ENCODE measurements around the gene HYPK. TPM values are rescaled to one million over a fixed set of nuclear protein-coding genes. Genes with fewer than 3 reads are reported as not detected.
"Not testable (repeated sequence)": the region's sequence is repeated elsewhere in the genome, so short reads cannot be mapped to it uniquely, and the experiment has no call there.

HYPK gene
- polyA plus RNA-seq, 1 donor, result 21.6 TPM

- not testable (repeated sequence) for DNase-seq
Observed at GRCh38 chr15:43831519-43832052, 31.2 kb downstream of the HYPK start.

GRCh38 chr15:43832485-43832884 lies 32.1 kb downstream of the HYPK start:
- DNase-seq, result not testable (repeated sequence)

DNA sequence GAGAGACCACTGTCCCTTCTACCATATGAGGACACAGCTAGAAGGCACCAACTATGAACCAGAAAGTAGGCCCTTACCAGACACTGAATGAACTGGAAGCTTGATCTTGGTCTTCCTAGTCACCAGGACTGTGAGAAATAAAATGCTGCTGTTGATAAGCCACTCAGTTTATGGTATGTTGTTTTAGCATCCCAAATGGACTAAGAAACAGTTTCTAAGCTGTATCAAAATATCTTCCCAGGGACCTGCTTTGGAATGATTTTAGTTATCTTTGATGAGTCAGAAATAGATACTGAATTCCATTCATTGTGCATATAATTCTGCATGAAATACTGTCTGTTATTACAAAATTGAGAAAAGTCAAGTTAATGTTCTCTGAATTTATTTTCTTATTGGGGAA lies 45.0 kb downstream of the HYPK start:
- no peak for DNase-seq

DNA sequence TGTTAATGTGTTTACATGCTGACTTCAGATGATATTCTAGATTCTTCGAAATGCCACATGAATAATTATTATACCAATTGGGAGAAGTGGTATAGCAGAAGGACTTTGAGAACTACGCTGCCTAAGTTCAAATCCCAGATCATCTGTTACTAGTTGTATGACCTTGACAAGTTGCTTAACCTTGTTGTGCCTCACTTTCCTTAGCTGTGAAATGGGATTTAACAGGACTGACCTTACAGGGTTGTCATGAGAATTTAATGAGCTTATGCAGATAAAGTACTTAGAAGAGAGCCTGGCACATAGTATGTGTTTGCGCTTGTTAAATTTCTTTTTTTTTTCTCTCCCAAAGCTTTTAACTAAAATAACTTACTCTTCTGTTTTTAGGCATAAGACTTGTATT lies 50.9 kb downstream of the HYPK start:
- no peak for DNase-seq

GRCh38 chr15:43852607-43853006 lies 52.2 kb downstream of the HYPK start:
- DNase-seq, result no peak

Other genes starting within 250 kb of the HYPK start
- gene PPIP5K1, start 210.4 kb upstream of the HYPK start, polyA plus RNA-seq (ENCODE audit: insufficient read length), result 37.2 TPM
- gene CKMT1B, start 206.6 kb upstream of the HYPK start, polyA plus RNA-seq (ENCODE audit: insufficient read length), result 3.4 TPM
- gene STRC, start 181.8 kb upstream of the HYPK start, polyA plus RNA-seq (ENCODE audit: insufficient read length), result 1.8 TPM
- gene CATSPER2, start 151.8 kb upstream of the HYPK start, polyA plus RNA-seq (ENCODE audit: insufficient read length), result 11.9 TPM
- gene CKMT1A, start 106.7 kb upstream of the HYPK start, polyA plus RNA-seq (ENCODE audit: insufficient read length), result 2.5 TPM
- gene PDIA3, start 54.2 kb upstream of the HYPK start, polyA plus RNA-seq (ENCODE audit: insufficient read length), result 569 TPM
- 4.6 TPM for gene ELL3, start 23.6 kb upstream of the HYPK start, polyA plus RNA-seq (ENCODE audit: insufficient read length)
- gene SERF2, start 8.3 kb upstream of the HYPK start, polyA plus RNA-seq (ENCODE audit: insufficient read length), result 529 TPM
- not detected for gene SERINC4, start 379 bp upstream of the HYPK start, polyA plus RNA-seq (ENCODE audit: insufficient read length)
- gene MFAP1, start 24.1 kb downstream of the HYPK start, polyA plus RNA-seq (ENCODE audit: insufficient read length), result 65.8 TPM
- 20.4 TPM for gene WDR76, start 26.4 kb downstream of the HYPK start, polyA plus RNA-seq (ENCODE audit: insufficient read length)